Large intestine (tissue), 3 donors: Measurements from ENCODE around the gene TMEM255B. TPM values are rescaled to one million over a fixed set of nuclear protein-coding genes. Genes with fewer than 3 reads are reported as not detected.
A peak's percentile ranks its signal among the peaks of the same experiment; 100 is the strongest.
"Not testable (repeated sequence)": the region's sequence is repeated elsewhere in the genome, so short reads cannot be mapped to it uniquely, and the experiment has no call there.

Experiments used
- DNase-seq, 2 donors: peaks; one replicate each; pipeline versions ENCODE4 v3.0.0 to v3.0.0-alpha.2; 2013
- H3K27ac ChIP-seq: one replicate; pipeline ENCODE4 v1.5.1; 2013; ENCODE audit warnings: low read length
- H3K27me3 ChIP-seq: 2 replicates; pipeline ENCODE4 v1.6.1; 2013; ENCODE audit warnings: low read length; ENCODE audit not compliant: control insufficient read depth, insufficient read depth
- H3K36me3 ChIP-seq: 2 replicates; pipeline ENCODE4 v1.6.1; 2013; ENCODE audit warnings: low read length; ENCODE audit not compliant: control insufficient read depth, insufficient read depth
- H3K4me1 ChIP-seq: one replicate; pipeline ENCODE4 v1.6.1; 2013; ENCODE audit warnings: low read length; ENCODE audit not compliant: control insufficient read depth, insufficient read depth
- H3K4me3 ChIP-seq: one replicate; pipeline ENCODE4 v1.5.1; 2013; ENCODE audit warnings: low read length
- H3K9me3 ChIP-seq: one replicate; pipeline ENCODE4 v1.6.1; 2013; ENCODE audit warnings: mild to moderate bottlenecking, low read depth, low read length, moderate library complexity; ENCODE audit not compliant: control insufficient read depth
- WGBS: methylation state at CpG from one replicate; pipeline ENCODE4 v1.1.5; 2013; ENCODE audit warnings: low lambda C conversion rate; ENCODE audit not compliant: insufficient coverage; 5-methylcytosine and 5-hydroxymethylcytosine counted together
- polyA plus RNA-seq: library from polyadenylated mRNA; unstranded; fragments of 120-200 nt; gene quantifications from one replicate; pipeline ENCODE4 v1.2.1, GENCODE V29; 2013

Gene TMEM255B
- polyA plus RNA-seq, 1 donor, result 5.1 TPM

DNA sequence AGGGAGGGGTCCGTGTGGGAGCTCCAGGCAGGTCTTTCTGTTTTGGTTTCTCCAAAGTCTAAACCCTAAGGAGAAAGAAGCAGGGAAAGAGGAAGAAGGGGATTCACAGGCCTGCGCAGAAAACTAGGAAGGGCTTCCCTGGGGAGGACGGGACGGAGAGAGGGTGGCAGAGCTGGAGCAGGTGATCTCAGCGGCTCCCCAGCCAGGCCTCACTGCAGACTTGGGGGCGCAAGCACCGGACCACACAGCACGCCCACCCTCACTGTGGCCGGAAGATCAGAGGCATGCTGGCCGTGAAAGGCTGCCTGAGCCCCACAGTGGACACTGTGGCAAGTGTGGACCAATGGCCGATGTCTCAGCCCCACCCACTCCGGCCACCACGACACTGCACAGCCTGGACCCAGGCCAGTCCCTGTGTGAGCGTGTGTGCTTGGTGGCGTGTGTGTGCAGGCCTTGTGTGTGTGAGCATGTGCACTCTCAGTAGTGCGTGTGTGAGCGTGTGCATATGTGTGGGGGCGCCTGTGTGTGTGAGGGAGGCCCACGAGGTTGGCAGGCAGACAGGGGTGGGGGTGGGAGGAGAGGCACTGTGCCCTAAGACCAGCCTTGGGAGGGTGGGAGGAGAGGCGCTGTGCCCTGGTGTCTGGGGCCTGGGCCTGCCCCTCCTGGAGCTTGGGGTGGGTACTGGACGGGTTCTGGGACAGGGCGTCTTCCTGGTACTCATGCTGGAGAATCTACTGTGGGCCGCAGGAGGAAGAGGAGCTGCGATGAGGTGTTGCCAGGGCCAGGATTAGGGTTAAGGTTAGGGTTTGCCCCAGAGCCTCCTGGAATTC lies 15.4 kb upstream of the TMEM255B start:
- H3K4me1 ChIP-seq, result peaks cover 36% of the 10 kb centered on the region
- no peak for DNase-seq
- H3K27ac ChIP-seq, result no peak overlapping the region
- no CpG with 5 or more reads among the region's 24 CpGs for WGBS
- H3K4me3 ChIP-seq, result no peak overlapping the region
- no peaks in the 10 kb centered on the region for H3K36me3 ChIP-seq
- H3K9me3 ChIP-seq, result no peaks in the 10 kb centered on the region
- no peaks in the 10 kb centered on the region for H3K27me3 ChIP-seq

DNA sequence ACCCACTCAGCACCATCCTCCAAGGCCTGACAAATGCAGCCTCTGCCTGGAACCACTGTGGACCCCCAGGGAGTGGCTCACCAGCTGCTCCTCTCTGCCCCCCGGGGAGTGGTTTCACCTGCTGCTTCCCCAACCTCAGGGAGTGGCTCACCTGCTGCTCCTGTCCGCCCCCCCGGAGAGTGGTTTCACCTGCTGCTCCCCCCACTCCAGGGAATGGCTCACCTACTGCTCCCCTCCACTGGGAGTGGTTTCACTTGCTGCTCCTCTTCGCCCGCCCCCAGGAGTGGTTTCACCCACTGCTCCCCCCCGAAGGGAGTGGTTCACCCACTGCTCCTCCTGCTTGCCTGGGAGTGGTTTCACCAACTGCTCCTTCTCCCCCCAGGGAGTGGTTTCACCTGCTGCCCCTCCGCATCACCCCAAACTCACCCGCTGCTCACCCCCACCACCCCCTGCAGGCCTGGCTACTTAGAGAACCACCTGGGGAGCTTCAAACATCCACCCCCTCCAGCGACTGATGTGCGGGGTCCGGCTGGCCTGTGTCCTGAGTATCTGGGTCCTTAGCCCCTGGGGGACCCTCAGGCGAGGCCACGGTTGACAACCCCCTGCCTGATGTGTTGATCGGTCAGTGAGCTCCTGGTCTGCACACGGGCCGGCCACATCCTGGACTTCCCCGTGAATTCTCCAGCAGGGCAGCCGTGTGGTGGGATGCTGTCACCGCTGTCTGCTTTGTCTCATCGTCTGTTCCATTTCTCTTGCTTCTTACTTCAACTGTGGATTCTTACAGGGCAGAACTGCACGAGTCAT lies 14.6 kb upstream of the TMEM255B start:
- DNase-seq, result peak; percentile 46 to 76

DNA sequence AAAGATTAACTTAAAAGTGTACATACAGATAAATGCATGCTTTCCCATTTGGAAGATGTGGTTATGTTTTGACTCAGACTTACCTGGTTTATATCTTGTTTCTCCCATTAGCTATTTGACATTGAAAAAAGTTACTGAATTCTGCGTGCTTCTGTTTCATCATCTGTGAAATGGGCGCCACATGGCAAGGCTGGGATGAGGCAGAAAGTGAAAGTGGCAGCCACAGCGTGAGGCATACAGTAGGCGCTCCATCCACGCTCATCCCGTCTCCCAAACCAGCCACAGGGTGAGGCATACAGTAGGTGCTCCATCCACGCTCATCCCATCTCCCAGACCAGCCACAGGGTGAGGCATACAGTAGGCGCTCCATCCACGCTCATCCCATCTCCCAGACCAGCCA lies 14.0 kb upstream of the TMEM255B start:
- no peaks in the 10 kb centered on the region for H3K36me3 ChIP-seq
- H3K4me1 ChIP-seq, result peaks cover 36% of the 10 kb centered on the region
- no peak for DNase-seq
- no CpG with 5 or more reads among the region's 9 CpGs for WGBS
- no peak overlapping the region for H3K4me3 ChIP-seq
- H3K9me3 ChIP-seq, result no peaks in the 10 kb centered on the region
- no peaks in the 10 kb centered on the region for H3K27me3 ChIP-seq
- no peak overlapping the region for H3K27ac ChIP-seq

More for the DNA sequence above, 14.6 kb upstream of the TMEM255B start:
- Histone ChIP-seq H3K27me3 (no peaks in the 10 kb centered on the region), H3K4me3 (no peak overlapping the region), H3K4me1 (peaks cover 36% of the 10 kb centered on the region), H3K27ac (no peak overlapping the region), H3K36me3 (no peaks in the 10 kb centered on the region), H3K9me3 (no peaks in the 10 kb centered on the region)
- 44% methylated on average over 2 of the region's 21 CpGs for WGBS

DNA sequence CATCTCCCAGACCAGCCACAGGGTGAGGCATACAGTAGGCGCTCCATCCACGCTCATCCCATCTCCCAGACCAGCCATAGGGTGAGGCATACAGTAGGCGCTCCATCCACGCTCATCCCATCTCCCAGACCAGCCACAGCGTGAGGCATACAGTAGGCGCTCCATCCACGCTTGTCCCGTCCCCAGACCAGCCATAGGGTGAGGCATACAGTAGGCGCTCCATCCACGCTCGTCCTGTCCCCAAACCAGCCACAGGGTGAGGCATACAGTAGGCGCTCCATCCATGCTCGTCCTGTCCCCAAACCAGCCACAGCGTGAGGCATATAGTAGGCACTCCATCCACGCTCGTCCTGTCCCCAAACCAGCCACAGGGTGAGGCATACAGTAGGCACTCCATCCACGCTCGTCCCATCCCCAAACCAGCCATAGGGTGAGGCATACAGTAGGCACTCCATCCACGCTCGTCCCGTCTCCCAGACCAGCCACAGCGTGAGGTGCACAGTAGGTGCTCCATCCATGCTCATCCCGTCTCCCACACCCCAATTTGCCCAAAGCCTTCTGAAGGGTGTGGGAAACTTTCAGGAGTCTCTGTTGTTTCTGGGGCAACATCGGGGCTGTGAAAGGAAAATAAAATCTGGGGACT lies 13.4 kb upstream of the TMEM255B start:
- not testable (repeated sequence) for H3K36me3 ChIP-seq, H3K27me3 ChIP-seq, DNase-seq, H3K4me3 ChIP-seq, H3K9me3 ChIP-seq
- WGBS, result no CpG with 5 or more reads among the region's 24 CpGs
- Histone ChIP-seq H3K4me1 (peaks cover 36% of the 10 kb centered on the region), H3K27ac (peak overlapping the region; percentile 26)

DNA sequence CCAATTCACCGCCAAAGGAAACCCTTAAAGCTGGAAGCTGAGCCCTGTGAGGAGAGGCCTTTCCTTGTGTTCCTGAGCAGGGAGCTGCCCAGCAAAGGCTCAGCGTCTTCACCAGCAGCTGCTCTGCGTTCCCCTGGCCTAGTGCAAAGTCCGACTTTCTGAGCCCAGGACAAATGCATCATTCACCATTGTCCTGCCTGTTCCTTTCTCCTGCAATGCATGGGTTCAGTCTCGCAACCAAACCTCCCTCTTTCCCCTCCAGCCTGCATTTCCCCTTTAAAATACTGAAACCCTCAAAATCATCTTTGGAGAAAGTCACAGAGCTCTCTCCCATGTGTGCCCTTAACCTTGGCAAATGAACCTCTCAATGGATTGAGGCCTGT lies 12.9 kb upstream of the TMEM255B start:
- peaks cover 36% of the 10 kb centered on the region for H3K4me1 ChIP-seq
- H3K36me3 ChIP-seq, result no peaks in the 10 kb centered on the region
- H3K27me3 ChIP-seq, result no peaks in the 10 kb centered on the region
- DNase-seq, result peak; percentile 70 to 84
- WGBS, result no CpG with 5 or more reads among the region's 5 CpGs
- no peak overlapping the region for H3K4me3 ChIP-seq
- H3K9me3 ChIP-seq, result no peaks in the 10 kb centered on the region
- peak overlapping the region; percentile 26 for H3K27ac ChIP-seq

DNA sequence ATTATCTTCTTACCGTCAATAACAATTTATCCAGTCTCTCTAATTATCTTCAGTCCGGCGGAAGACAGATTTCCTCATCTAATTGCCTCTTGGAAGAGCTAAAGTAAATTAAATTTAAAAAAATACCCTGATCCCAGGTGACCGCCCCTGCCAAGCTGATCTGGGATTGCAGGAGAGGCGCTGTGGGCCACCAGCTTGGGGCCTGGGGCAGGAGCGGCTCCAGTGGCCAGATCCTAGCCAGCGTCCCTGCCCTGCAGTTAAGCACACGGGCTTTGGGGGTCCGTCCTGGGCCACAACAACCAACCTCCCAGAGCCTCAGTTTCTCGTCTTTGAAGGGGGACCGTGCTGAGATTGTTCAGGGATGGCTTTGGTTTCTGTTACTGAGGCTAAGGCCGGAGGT lies 12.4 kb upstream of the TMEM255B start:
- Histone ChIP-seq H3K27ac (peak overlapping the region; percentile 26), H3K9me3 (peaks cover 4% of the 10 kb centered on the region), H3K36me3 (no peaks in the 10 kb centered on the region), H3K27me3 (no peaks in the 10 kb centered on the region), H3K4me1 (peaks cover 36% of the 10 kb centered on the region), H3K4me3 (no peak overlapping the region)
- WGBS, result no CpG with 5 or more reads among the region's 12 CpGs
- DNase-seq, result no peak

DNA sequence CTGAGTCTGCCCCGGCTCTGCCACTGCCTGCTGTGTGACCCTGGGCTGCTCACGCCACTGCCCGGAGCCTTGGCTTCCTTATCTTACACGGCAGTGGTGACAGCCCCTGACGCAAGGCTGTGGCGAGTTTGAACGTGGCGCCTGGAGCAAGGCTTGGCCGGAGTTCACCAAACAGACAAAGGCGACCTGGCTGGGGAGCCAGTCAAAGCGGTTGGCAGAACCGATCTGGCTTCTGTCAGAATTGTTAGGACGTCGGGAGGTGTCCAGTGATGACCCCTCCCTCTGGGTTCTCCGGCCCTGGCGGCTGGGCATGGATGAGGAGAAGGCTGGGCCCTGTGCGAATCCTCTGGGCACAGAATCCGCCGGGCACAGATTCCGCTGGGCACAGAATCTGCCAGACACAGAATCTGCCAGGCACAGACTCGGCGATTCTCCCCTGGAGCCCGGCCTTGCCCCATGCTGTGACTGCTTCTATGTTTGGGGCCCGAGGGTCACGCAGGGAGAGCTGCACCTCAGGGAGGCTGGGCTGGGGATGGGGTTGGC lies 11.7 kb upstream of the TMEM255B start:
- no peak overlapping the region for H3K4me3 ChIP-seq
- peaks cover 8% of the 10 kb centered on the region for H3K9me3 ChIP-seq
- H3K27ac ChIP-seq, result no peak overlapping the region
- no peaks in the 10 kb centered on the region for H3K36me3 ChIP-seq
- no CpG with 5 or more reads among the region's 25 CpGs for WGBS
- peaks cover 33% of the 10 kb centered on the region for H3K4me1 ChIP-seq
- no peaks in the 10 kb centered on the region for H3K27me3 ChIP-seq
- DNase-seq, result no peak

DNA sequence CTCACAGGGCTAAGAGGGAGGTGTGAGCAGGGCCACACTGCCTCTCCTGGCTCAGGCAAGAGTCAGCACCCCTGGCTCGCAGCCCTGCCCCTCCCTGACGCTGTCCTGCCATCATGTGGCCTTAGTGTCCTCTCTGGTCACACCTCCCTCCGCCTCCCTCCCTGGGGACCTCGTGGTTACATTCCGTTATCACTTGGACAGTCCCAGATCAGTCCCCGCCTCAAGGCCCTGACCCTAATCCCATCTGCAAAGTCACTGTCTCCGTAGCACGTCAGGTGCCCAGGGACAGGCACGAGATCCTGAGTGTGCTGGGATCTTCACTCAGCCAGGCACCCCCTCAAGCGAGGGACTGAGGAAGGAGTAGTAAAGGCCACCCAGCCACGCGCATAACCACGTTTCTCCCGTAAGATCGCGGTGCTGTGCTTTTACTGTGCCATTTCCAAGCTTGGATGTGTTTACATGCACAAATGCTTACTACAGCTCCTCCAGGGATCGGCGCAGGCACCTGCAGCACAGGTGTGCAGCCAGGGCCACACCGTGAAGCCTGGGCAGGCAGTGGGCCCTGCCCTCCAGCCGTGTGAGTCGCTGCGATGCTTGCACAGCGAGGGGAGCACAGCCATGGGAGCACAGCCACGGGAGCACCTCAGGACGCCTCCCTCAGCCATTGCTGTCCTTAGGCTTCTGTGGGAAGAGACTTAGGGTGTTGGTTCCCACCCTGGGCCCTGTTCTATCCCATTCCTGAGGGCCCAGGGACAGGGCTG lies 10.7 kb upstream of the TMEM255B start:
- Histone ChIP-seq H3K9me3 (peaks cover 13% of the 10 kb centered on the region), H3K27ac (no peak overlapping the region), H3K4me3 (no peak overlapping the region), H3K27me3 (no peaks in the 10 kb centered on the region), H3K4me1 (peaks cover 27% of the 10 kb centered on the region), H3K36me3 (no peaks in the 10 kb centered on the region)
- DNase-seq, result no peak
- WGBS, result no CpG with 5 or more reads among the region's 25 CpGs

DNA sequence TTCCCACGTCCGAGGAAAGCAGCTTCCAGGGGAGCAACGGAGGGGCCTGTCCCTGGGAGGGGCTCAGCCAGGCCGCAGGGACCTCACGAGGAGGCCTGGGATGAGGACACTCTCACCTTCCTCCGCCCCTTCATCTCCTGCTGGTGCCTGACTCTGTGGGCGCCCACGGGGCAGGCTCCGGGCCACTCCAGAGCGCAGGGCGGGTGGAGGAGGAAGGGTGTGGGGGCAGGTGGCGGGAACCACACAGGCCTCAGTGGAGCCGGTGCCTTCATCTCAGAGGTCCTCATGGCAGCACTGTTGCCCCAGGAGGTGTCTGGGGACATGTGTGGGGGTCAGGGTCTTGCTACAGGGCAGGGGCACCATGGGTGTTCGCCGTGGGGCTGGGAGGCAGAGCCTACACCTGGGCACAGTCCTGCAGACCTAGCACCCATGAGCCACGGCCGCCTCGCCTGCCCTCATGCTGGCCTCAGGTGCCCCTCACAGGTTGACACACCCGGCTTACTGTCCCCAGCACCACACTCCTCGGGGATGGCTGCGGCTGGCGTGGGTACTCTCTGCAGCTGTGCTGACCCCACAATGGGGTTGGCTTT lies 10.1 kb upstream of the TMEM255B start:
- Histone ChIP-seq H3K27me3 (no peaks in the 10 kb centered on the region), H3K4me1 (peaks cover 25% of the 10 kb centered on the region)
- no CpG with 5 or more reads among the region's 22 CpGs for WGBS

More for the DNA sequence above, 10.1 kb upstream of the TMEM255B start:
- DNase-seq, result no peak
- Histone ChIP-seq H3K9me3 (peaks cover 13% of the 10 kb centered on the region), H3K36me3 (no peaks in the 10 kb centered on the region), H3K27ac (no peak overlapping the region), H3K4me3 (no peak overlapping the region)
